HG02642 (cell line): ENCODE results near the gene CKB.

Source experiments
- ATAC-seq: cut with Tn5 transposase; IDR thresholded peaks from one replicate; pipeline ENCODE4 v1.9.1; 2021; ENCODE audit warnings: mild to moderate bottlenecking; ENCODE audit not compliant: unreplicated experiment, poor library complexity

Gene CKB

DNA sequence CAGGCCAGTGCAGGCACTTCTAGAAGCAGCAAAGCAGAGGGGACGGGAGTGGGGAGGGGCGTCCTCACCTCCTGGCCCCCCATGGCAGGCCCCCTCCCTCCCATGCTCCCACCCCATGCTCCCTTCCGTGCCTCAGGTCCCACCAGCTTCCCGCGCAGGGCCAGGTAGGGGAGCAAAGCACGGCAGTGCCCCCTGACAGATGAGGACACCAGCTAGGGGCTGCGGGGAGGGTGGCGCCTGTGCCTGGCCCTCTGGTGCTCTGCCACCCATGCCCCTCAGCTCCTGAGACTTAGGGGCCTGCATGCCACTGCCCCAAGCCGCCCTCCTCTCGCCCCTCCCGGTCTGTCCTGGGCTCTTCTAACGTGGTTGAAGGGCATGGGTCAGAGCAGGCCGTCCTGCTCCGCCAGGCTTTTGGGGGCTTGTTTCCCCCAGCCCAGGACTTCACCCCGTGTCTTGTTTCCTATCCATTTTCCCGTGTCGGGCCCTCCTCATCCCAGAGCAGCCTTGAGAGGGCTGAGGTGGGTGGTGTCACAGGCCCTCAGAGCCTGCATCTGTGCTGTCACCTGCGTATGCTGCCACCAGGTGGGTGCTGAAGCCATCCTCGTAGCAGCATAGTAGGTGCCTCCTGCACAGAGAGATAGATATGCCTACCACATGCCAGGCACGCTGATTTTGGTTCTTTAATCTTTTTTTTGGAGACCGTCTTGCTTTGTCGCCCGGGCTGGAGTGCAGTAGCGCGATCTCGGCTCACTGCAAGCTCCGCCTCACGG is 16.6 kb upstream of the CKB start:
- no peak for ATAC-seq

DNA sequence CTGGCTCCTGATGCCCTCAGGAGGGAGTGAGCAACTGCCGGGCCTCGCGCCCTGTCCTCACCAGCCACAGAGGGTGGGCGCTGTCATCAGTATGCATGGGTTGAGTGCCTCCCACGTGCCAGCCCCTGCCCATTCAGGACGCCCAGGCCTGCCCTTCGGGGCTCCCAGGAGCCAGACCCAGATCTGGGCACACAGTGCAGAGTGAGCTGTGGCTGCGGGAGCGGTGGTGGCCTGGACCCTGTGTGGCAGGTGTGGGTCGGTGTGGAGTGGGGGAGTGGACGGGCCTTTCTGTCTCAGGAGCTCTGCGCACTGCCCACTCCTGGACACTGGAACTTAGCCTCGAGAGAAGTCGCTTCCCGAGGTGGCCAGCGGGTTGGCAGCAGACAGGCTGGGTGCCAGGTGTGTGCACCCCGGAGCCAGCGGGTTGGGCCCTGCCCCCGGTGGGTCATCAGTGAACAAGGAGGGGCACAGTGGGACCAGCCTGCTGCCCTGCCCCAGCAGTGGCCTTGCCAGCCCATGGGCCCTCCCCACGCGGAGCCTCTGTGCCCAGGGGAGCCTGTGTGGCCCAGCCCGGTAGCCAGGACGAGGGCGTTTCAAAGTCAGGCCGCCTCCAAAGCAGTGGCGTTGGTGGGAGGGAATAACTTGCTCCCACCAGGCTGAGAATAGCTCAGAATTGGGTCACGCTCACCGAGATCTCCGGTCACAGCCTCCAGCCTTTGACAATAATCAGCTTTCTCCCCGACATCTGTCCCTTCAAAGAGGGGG is 15.8 kb upstream of the CKB start:
- ATAC-seq = no peak

DNA sequence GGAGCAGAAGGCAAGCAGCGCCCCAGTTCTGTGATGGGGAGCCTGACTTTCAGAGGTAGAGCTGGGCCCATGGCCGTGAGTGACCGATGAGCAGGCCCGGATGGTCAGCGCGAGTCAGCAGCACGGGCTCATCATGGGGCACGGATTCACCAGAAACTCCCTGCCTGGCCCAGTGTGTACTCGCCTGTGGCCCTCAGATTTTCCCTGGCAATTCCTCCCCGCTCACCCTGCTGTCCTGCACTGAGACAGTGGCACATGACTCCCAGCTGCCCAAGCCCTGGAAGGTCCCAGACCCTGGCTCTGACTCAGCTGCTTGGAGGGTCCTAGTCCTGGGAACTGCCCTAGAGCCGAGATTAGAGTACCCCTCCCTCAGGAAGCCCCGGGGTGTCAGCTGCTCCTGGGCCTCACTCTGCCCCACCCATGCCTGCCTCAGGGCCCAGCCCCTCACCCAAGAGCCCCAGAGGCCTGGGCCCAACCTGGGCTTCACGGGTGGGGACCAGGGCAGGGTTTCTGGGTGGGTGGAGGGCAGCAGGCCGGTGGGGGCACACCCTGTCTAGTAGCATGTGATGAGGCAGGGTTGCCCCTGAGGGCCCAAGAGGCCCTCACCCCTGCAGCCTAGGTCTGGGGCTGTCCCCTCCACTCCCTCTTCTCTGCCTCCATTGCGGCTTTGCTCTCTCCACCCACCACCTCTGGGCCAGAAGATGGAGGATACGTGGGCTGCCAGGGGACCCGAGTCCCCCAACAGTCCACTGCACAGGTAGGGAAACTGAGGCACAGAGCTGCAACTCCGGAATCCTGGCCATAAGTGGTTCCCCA is 14.8 kb upstream of the CKB start:
- no peak for ATAC-seq

DNA sequence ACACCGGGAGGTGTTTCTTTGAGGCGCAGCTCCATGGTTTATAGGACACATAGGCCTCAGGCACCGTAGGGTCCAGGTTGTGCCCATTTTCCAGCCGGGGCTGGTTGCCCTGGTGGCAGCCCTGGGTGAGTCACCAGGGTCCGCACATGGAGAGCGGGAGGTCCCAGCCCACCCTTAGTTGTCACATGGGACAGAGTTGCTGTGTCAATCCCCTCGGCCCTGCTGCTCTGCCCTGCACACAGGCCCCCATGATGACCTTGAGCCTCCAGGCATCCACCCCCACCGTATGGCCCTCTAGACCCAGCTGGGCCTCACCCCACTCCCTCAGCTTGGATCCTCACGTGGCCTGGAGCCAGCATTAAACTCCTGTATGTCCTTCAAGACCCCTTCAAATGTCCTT is 14.1 kb upstream of the CKB start:
- no peak for ATAC-seq

DNA sequence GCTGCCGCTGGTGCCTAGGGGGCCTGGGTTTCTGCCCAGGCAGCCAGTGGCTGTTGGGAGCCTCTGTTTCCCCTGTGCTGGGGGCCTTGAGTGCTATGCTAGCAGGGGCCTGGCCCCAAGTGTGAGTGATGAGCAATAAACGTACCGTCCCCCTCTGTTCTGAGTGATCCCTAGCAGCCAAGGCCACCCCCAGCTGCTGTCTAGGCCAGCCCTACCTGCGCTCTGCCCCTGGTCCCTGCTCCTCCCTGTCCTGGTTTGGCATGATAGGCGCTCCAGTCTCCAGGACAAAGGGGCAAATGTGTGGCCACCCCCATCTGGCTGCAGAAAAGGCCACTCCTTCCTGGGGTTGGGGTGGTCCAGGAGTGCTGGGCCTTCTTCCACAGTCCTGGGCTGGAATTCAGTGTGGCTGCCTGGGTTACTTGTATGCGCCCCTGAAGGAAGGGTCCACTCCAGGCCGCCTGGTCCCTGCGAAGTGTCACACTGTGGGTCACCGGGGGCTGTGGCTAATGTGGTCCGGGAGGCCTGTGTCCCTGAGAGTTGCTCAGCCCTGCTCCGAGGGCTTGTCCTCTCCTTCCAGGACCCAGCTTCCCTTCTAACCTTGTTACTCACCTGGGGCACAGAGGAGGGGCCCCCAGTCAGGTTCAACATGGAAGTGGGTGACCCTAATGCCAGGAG is 13.4 kb upstream of the CKB start:
- ATAC-seq = no peak

DNA sequence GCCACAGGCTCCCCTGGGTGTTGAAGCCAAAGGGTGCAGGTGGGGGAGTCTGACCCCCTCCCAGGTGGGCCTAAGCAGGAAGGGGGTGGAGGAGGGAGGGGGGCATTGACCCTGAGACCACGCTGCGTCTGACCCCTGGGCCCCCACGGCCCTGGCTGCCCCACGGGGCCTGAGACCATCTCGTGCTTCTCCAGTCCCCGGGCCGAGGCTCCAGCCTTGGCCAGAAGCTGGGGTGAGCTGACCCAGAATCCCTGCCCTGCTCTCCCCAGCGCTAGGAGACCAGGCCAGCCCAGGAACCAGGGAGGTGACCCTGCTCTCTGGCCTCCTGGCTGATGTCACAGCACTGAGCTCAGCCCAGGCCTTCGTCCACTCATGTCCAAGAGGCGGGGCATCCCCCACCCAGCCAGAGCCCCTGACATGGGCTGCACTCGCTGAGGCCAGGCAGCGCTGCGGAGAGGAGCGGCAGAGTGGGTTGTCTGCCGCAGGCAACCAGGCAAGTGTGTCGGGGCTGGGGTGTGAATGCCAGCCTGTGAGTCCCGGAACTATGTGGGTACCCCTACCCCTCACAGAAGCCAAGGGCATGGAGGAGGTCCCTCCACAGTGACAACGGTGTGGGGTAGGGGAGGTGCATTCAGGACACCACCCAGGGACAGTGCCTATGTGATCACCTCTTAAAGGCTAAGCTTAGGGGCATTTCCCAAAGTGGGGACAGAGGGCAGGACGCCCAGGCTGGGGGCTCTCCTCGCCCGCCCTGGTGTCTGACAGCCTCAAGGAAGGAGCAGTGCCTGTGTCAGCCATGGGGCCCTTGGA is 12.7 kb upstream of the CKB start:
- ATAC-seq = no peak

DNA sequence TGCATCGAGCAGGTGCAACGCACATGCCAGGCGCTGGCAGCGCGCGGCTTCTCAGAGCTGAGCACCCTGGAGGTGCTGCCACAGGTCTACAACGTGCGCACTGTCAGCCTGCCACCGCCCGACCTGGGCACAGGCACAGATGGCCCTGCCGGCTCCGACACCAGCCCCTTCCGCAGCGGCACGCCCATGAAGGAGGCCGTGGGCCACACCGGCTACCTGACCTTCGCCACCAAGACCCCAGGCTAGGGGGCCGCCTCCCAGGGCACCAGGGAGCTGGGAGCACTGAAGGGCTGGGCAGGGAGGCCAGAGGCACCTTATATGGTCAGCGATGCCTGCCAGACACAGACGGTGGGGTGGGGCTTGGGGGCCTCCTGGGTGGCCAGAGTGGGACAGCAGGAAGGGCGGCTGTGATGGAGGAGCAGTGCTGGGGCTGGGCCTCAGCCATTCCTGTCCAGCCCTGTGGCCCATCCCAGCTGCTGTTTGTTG is 12.0 kb upstream of the CKB start:
- no peak for ATAC-seq

DNA sequence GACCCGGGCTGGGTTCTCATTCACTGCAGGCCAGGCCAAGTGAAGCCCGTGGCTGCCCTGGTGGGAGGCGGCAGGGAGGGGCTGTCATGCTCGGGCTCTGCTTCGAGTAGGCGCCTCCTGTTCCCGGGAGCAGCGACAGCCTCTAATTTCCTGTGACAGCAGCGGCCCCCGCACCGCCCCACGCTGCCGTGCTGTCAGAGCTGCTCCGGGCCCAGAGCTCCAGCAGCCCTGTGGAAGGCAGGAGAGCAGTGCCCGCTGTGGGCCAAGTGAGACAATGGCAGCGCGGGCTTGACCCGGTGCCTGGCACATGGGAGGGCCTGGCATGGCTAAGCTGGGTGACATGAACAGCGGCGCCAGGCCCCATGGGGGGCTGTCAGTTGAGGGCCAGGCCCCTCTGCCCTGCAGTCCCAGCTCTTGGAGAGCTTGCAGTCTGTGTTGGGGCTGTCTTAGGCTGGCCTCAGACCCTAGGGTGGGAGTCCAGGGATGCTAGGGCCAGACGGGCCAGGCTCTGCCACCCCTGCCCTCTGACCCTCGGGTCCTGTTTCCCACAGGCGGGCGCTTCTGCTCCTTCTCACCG is 11.5 kb upstream of the CKB start:
- ATAC-seq = no peak

DNA sequence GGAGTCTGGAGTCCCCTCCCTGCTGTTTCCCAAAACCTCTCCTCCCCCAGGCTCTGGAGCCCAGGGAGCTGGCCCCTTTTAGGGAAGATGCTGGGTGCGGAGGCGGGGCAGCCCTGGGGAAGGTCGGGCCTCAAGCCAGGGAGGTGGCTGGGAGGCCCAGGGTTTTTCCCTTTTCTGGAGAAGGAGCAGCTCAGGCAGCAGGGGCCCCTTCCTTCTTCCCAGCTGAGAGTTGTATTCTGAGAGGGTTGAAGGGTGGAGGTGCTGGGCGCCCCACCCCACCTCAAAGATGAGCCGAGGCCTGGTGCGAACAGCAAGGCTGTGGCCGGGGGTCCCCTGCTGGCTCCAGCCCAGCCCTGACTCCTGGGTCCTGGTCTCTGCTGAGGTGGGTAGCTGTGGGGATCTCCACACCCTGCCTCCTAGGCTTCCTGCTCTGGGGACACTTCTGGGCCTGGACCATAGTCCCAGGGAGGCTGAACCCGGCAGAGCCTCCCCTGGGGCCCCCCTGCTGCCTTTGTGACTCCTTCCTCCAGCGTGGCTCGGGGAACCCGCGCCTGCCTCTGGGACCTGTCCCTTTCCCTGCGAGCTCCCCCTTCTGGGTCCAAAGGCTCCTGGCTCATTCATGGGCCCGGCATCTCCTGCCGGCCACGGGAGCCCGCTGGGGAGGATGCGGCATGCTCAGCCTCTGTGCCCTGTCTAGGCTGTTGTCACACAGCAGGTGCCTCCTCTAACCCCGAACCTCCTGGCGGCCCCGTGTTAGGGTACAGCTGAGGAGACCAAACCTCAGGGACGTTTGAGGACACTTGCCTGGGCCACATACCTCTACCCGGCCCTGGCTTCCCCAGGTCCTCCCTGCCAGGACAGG is 10.7 kb upstream of the CKB start:
- ATAC-seq = no peak

DNA sequence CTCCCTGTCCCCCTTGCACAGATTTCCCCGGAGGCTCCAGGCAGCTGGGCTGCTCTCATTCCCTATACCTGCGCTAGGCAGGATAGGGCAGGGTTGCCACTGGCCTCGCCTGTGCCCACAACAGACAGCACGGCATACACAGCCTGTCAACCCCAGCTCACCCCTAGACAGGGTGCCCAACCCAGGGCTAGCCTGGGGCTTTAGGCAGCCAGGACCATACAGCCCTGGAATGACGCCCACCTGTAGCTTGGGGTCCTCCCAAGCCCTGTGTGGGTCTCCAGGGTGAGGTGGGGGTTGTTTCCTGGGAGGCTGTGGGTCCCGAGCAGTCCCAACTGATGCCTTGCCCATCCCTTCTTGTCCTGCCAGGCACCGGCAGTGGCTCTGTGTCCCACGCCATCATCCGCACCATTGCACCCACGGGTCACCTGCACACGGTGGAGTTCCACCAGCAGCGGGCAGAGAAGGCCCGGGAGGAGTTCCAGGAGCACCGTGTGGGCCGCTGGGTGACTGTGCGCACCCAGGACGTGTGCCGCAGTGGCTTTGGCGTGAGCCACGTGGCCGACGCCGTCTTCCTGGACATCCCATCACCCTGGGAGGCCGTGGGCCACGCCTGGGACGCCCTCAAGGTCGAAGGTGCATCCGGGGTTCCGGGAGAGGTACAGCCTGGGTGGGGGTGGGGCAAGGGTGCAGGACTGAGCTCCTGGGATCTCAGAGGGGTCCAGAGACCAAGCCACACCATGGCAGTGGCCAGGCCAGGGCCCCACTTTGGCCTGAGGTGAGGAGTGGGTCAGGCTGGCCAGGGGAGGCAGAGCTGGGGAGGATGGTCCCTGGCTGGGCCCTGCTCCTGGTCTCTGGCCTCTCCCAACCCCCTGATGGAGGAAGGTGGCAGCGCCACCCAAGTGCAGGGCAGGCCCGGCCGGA is 9.8 kb upstream of the CKB start:
- ATAC-seq = no peak

DNA sequence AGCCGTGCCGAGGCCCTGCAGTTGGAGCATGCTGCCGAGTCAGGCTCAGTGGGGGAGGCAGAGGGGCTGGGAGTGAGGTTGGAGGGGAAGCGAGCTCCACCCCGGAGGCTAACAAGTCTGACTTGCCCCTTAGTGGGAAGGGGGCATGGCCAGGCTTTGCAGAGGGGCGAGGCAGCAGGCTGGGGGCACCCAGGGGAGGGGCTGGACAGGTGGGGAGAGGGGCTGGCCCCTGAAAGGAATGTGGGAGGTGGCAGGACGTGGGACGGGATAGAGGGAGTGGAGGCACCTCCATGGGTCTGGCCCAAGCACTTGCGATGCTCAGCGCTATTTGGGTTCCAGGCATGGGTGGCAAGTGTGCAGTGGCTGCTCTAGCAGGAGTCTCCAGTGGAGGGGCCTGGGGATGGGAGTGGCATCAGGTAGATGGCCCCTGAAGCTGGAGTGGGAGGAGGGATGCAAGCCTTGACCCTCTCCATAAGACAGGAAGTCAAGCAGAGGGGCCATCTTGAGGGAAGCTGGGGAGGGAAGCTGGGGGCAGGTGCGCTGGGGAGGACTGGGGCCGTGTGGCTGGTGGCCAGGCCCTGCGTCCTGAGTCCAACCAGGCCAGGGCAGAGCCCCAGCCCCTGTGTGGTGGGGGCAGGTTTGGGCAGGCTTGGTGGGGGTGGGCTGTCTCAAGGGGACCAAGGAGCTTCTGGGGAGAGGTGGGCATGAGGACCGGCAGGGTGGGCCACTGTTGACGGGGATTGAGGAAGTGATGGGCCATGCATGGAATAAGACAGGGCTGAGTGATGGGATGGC is 9.0 kb upstream of the CKB start:
- ATAC-seq = no peak

DNA sequence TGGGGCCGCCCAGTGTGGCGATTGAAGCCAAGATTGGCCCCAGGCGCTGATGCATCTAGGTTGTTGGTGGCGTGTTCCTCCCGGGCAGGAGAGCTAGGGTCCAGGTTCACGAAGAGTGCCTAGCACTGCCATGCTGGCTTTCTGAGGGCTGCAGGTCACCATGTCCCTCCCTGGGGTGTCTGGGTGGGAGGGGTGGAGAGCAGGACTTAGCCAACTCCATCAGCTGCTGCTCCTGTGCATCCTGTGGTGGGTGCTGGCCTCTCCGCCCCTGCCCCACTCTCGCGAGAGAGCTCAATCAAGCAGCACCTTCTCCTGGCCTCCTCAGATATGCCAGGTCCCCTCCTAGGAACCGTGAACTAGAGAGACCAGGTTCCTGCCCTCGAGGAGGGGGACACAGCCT is 8.2 kb upstream of the CKB start:
- ATAC-seq = no peak

DNA sequence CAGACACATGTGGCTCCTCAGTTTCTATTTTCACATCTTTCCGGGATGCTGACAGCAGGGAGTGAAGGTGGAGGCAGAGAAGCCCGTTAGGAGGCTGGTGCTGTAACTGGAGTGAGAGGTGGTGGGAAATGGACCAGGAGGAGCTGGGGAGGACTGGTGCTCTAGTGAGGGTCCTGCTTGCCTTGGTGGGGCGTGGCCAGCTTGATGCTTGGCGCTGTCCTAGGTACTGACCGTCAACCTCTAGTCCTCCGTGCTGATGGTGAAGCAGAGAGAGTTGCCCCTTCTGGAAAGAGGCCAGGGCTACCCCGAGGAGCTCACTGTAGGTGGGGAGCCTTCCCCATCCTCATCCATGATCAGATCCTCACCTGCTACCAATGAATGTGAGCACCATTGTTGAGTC is 7.8 kb upstream of the CKB start:
- no peak for ATAC-seq

DNA sequence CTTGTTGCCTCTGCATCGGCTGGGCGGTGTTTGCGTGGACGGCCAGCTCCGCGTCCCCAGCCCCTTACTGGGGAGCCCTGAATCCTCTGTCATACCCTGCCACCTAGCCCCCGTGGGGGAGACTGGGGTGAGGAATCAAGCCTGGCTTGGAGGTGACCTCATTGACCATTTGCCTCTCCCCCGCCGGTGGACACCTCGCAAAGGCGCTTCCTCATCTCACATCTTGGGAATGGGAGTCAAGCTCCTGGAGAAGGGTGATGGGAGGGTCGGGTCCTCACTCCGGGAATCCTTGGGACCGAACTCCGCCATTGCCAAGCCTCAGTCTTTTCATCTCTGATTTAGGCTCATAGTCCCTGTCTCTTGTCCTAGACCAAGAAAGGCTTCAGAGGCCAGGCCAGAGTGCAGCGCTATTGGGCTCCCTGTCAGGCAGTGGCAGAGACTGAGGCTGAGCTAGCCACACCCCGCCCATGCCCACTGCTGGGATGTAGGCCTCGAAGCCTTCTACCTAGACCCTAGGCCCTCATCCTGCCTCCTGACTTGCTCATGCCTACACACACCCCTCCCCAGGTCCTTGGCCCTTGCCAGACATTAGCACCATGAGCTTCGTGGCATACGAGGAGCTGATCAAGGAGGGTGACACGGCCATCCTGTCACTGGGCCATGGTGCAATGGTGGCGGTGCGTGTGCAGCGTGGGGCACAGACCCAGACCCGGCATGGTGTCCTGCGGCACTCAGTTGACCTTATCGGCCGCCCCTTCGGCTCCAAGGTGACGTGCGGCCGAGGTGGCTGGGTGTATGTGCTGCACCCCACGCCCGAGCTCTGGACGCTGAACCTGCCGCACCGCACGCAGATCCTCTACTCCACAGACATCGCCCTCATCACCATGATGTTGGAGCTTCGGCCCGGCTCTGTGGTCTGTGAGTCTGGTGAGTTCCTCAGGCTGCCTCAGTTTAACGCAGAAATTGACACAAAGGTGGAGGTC is 7.0 kb upstream of the CKB start:
- ATAC-seq = no peak

DNA sequence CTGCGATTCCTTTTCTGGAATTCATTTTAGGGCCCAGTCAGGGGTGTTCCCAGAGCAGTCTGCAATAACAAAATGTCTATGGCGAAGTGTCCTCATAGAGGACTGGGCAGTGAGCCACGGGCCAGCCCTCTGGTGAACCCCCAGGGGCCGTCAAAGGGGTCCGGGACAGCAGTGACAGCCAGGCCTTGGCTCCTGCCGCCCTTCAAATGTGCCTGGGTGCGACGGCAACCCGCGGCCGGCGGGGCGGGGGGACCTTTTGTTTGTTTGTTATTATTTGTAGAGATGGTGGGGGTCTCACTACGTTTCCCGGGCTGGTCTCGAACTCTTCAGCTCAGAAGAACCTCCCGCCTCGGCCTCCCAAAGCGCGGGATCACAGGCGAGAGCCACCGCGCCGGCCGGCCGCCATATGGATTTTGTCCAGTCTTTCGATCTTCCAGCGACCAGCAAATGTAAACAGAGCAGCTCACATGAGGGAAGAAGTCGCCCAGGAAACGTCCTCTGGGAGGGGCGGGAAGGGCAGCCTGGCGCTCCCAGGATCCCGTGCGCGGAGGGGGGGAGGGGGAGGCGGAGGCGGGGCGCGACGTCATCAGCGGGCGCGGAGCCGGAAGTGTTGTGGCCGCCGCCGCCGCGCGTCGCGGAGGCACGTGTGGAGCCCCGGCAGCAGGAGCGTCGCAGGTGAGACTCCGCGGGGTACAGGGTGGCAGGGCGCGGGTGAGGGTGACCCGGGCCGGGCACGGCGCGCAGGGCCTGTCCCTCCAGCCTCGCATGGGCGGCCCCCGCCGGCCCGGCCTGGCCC is 6.2 kb upstream of the CKB start, which contains the start of gene TRMT61A:
TSS of gene TRMT61A (plus strand) at position 610 of the 796 bp plus-strand sequence. CDS start 783 bp downstream, outside the sequence.
- ATAC-seq = peak; percentile 51
